Esophagus squamous epithelium (tissue), 4 donors: ENCODE data around the gene ANKRD44.

ENCODE experiments used
- POLR2A ChIP-seq, 4 donors: fragments of 450-650 bp; IDR thresholded peaks; one replicate each; pipeline ENCODE4 v1.6.1; 2017; ENCODE audit warnings: antibody characterized with exemption in 4 of 4, mild to moderate bottlenecking in 4 of 4, moderate library complexity in 3 of 4
- TF ChIP-seq, protein P1 (sequence below), 6 experiments: fragments of 450-650 bp in 4 of 6; fragments of 200-600 bp in 2 of 6; sonication (generic) in 2 of 6; IDR thresholded peaks; one replicate each; pipeline ENCODE4 v1.5.1; 2016 to 2019; ENCODE audit warnings: antibody characterized with exemption in 6 of 6, mild to moderate bottlenecking in 4 of 6, moderate library complexity in 4 of 6

GRCh38 chr2:197179744-197180498 lies 130.7 kb downstream of the ANKRD44 start:
- TF ChIP-seq, protein P1, sequence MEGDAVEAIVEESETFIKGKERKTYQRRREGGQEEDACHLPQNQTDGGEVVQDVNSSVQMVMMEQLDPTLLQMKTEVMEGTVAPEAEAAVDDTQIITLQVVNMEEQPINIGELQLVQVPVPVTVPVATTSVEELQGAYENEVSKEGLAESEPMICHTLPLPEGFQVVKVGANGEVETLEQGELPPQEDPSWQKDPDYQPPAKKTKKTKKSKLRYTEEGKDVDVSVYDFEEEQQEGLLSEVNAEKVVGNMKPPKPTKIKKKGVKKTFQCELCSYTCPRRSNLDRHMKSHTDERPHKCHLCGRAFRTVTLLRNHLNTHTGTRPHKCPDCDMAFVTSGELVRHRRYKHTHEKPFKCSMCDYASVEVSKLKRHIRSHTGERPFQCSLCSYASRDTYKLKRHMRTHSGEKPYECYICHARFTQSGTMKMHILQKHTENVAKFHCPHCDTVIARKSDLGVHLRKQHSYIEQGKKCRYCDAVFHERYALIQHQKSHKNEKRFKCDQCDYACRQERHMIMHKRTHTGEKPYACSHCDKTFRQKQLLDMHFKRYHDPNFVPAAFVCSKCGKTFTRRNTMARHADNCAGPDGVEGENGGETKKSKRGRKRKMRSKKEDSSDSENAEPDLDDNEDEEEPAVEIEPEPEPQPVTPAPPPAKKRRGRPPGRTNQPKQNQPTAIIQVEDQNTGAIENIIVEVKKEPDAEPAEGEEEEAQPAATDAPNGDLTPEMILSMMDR (IDR thresholded peaks at IDR 0.05), result no peak
- TF ChIP-seq POLR2A (IDR thresholded peaks at IDR 0.05), result no peak
